Adrenal gland (tissue), 5 donors: ENCODE results near the gene SDHC.

Experiments used
- CTCF ChIP-seq, 6 experiments: fragments of 450-650 bp in 4 of 6; fragments of 200-600 bp in 2 of 6; sonication (generic) in 1 of 6; IDR thresholded peaks; 1 replicate in 5 of 6; 2 replicates in 1 of 6; pipeline versions ENCODE4 v1.5.1 to v1.8.0; 2016 to 2021; ENCODE audit warnings: antibody characterized with exemption in 6 of 6, mild to moderate bottlenecking in 2 of 6, moderate library complexity in 1 of 6
- POLR2A ChIP-seq, 2 donors: fragments of 450-650 bp; IDR thresholded peaks; one replicate each; pipeline ENCODE4 v1.6.1; 2017; ENCODE audit warnings: antibody characterized with exemption in 2 of 2, mild to moderate bottlenecking in 2 of 2, moderate library complexity in 1 of 2
- donor health status: DM: no; HTN: no; CAD: no.

GRCh38 chr1:161314201-161314981 lies at the start of gene SDHC:
- peak in 3 of 6 experiments; percentile 25 to 32 (median 25) for TF ChIP-seq CTCF (IDR thresholded peaks at IDR 0.05)
- TF ChIP-seq POLR2A (IDR thresholded peaks at IDR 0.05), result peak; percentile 82 to 87
